Vagina (tissue), 2 donors: ENCODE measurements around the gene INTU.

ENCODE experiments used
- CTCF ChIP-seq, 3 experiments: fragments of 450-650 bp in 2 of 3; fragments of 200-600 bp in 1 of 3; sonication (generic) in 1 of 3; IDR thresholded peaks; one replicate each; pipeline ENCODE4 v1.5.1; 2017 to 2019; ENCODE audit warnings: antibody characterized with exemption in 3 of 3, mild to moderate bottlenecking in 2 of 3, moderate library complexity in 2 of 3
- POLR2A ChIP-seq, 2 donors: fragments of 450-650 bp; IDR thresholded peaks; one replicate each; pipeline ENCODE4 v1.6.1; 2017; ENCODE audit warnings: antibody characterized with exemption in 2 of 2, mild to moderate bottlenecking in 2 of 2, moderate library complexity in 2 of 2

DNA sequence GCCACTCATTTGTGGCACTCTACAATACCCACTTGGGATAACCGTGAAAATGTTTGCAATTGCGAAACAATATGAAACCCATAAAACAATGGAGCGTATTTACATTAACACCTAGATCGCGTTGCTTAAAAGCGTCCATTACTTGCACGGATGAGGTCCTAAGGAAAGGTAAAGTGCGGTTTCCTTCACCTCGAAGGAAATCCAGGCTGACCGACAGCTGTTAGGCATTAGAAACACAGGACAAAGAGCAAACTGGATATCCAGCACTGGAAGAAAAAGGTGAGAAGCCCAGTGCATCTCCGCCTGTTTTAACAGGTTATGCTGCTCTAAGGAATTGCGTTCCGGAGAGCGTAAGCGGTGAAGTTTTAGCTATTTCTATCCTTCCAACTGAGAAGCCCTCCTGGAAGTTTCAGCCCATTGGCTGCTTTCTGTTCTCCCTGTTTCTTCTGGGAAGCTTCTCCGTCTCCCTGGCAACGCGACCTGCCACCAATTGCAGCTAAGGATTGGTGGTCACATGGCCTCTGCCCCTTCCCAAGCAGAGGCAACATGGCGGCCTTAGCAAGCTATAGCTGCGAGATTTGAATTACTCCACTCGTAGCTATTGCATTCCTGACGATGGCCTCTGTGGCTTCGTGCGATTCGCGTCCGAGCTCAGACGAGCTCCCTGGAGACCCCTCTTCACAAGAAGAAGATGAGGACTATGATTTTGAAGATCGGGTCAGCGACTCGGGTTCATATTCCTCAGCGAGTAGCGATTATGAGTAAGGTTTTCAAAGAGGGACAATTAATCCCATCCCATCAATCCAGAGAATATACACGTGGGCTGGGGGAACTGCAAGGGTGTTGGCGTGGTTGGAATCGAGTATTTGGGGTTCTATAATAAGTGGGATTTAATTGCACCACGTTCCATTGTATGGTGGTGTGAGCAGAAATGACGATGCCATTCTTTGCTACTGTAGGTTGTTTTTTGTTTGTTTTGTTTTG is at the start of gene INTU:
- no peak for TF ChIP-seq CTCF (IDR thresholded peaks at IDR 0.05)
- TF ChIP-seq POLR2A (IDR thresholded peaks at IDR 0.05) = no peak
